Lower leg skin (tissue), 4 donors: Measurements from ENCODE around the gene MLF2. TPM values are rescaled to one million over a fixed set of nuclear protein-coding genes. Genes with fewer than 3 reads are reported as not detected.

Source experiments
- DNase-seq, 2 donors: peaks; one replicate each; pipeline ENCODE4 v3.0.0-alpha.2; 2019; ENCODE audit warnings: low spot score in 2 of 2
- H3K4me3 ChIP-seq: fragments of 200-600 bp; sonication (generic); 2 replicates; pipeline ENCODE4 v1.5.1; 2017; ENCODE audit warnings: mild to moderate bottlenecking, low read depth; ENCODE audit not compliant: poor library complexity, severe bottlenecking
- POLR2A ChIP-seq, 2 donors: fragments of 450-650 bp; IDR thresholded peaks; one replicate each; pipeline ENCODE4 v1.6.1; 2016 to 2017; ENCODE audit warnings: antibody characterized with exemption in 2 of 2, mild to moderate bottlenecking in 1 of 2, moderate library complexity in 1 of 2
- WGBS, 2 donors: methylation state at CpG; one replicate each; pipeline ENCODE4 v1.1.5; 2018; 5-methylcytosine and 5-hydroxymethylcytosine counted together
- intact Hi-C: fragments of 100-400 bp; cut with DNase I; formaldehyde crosslinking; loops from one replicate; pipeline ENCODE4 v1.15.0; 2023; ENCODE audit warnings: low total_unique reads
- total RNA-seq, 4 donors: library from RNA; depleted of rRNA; stranded (reverse); fragments of >200 nt; gene quantifications; one replicate each; pipeline ENCODE4 v1.1.0, GENCODE V29; 2016
- TF ChIP-seq, protein P1 (sequence below), 3 donors: fragments of 450-650 bp; IDR thresholded peaks; one replicate each; pipeline ENCODE4 v1.5.1; 2016; ENCODE audit warnings: antibody characterized with exemption in 3 of 3, mild to moderate bottlenecking in 3 of 3, moderate library complexity in 2 of 3

The MLF2 gene, protein sequence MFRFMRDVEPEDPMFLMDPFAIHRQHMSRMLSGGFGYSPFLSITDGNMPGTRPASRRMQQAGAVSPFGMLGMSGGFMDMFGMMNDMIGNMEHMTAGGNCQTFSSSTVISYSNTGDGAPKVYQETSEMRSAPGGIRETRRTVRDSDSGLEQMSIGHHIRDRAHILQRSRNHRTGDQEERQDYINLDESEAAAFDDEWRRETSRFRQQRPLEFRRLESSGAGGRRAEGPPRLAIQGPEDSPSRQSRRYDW
- 100 to 1,000 TPM; 140 to 196 (median 175) TPM for total RNA-seq

DNA sequence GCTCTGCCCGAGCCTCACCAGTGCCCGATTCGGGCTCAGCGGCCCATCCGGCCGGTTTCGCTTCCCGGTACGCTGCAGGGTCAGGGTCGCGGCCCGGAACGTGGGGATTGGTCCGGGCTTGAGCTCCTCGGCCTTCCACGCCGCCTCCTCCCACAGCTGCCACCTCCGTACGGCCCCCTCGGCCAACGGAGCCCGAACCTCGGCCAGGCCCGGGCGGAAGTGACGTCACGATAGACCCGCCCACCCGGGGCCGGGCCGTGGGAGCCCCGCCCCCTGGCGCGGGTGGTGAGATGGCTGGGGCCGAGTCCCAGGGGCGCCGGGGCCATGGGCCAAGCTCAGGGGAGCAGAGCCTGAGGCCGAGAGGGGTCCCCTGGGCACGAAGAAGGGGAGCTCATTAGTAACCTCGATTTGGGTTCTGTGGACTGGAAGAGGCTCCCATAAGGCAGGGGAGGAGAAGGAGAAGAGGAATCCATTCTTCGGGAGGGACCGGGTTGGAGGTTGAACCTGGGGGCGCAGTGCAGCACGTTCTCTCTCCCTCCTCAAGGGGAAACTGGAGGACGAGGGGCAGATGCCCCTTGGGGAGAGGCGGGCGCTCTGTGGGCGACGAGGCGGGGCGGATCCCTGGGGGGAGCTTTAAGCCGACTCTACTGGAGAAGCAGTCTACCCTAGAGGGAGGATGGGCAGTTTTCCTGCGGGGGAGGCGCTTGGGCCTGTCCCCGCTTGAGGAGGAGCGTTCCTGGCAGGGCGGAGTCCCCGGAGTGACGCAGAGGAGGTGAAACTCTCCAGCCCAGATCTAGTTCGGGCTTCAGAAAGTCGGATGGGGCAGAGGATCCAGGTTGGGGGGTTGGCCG, at the start of gene MLF2:
Gene MLF2, minus strand, starts transcription at position 221 of the 851 bp plus-strand sequence. CDS start 807 bp downstream, outside the sequence.
- TF ChIP-seq, protein P1, sequence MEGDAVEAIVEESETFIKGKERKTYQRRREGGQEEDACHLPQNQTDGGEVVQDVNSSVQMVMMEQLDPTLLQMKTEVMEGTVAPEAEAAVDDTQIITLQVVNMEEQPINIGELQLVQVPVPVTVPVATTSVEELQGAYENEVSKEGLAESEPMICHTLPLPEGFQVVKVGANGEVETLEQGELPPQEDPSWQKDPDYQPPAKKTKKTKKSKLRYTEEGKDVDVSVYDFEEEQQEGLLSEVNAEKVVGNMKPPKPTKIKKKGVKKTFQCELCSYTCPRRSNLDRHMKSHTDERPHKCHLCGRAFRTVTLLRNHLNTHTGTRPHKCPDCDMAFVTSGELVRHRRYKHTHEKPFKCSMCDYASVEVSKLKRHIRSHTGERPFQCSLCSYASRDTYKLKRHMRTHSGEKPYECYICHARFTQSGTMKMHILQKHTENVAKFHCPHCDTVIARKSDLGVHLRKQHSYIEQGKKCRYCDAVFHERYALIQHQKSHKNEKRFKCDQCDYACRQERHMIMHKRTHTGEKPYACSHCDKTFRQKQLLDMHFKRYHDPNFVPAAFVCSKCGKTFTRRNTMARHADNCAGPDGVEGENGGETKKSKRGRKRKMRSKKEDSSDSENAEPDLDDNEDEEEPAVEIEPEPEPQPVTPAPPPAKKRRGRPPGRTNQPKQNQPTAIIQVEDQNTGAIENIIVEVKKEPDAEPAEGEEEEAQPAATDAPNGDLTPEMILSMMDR (IDR thresholded peaks at IDR 0.05), result peak in 1 of 3 donors; percentile 61
- peak in 1 of 2 donors; percentile 91 for TF ChIP-seq POLR2A (IDR thresholded peaks at IDR 0.05)
- intact Hi-C loops, result no loop called here
- WGBS, 2 donors, result 0 to 1% methylated on average over 27 to 54 of the region's 62 CpGs
- H3K4me3 ChIP-seq, result peak within 1 kb of the TSS; percentile 81
- DNase-seq, result peak; percentile 99 to 100

DNA sequence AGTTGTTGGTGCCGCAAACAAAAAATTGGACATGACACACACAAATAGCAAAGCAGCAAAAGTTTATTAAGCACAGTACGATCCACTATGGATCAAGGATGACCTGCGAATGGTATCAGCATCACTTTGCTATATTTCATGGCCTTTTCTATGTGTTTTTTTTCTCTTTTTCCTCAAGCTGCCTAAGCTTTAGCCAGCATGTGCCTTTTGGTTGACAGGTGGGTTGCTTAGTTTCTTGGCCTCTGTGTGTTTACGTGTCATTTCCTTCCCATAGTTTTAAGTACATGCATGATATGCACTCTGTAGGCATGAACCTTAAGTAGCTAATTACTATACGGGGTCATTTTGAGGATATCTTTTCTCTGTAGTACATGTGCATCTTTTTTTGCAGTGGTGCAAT, 46.2 kb upstream of the MLF2 start:
- intact Hi-C loops, result no loop called here
- no peak overlapping the region for H3K4me3 ChIP-seq
- no peak for DNase-seq
- 92 to 94% methylated on average over 5 of the region's 5 CpGs for WGBS, 2 donors
- TF ChIP-seq, protein P1 (IDR thresholded peaks at IDR 0.05), result no peak
- TF ChIP-seq POLR2A (IDR thresholded peaks at IDR 0.05), result no peak

DNA sequence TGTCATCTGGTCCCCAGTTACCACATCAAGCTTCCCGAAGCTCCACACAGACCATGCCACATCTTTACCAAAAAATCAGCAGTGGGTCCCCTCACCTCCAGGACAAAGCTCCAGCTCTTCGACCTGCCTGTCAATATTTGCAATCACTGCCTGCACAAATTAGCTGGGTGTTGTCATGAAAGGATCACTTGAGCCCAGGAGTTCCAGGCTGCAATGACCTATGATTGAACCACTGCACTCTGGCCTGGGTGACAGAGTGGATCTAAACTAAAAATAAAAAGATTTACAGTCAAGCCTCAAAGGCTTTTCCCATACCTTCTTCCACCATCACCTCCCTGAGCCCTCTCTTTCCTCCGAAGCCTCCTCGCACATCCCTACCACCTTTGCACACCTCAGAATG, 43.6 kb upstream of the MLF2 start:
- no peak for DNase-seq
- WGBS, 2 donors, result 93 to 94% methylated on average over 4 of the region's 4 CpGs
- intact Hi-C loops, result no loop called here
- no peak overlapping the region for H3K4me3 ChIP-seq
- no peak for TF ChIP-seq POLR2A (IDR thresholded peaks at IDR 0.05)
- TF ChIP-seq, protein P1 (IDR thresholded peaks at IDR 0.05), result no peak

DNA sequence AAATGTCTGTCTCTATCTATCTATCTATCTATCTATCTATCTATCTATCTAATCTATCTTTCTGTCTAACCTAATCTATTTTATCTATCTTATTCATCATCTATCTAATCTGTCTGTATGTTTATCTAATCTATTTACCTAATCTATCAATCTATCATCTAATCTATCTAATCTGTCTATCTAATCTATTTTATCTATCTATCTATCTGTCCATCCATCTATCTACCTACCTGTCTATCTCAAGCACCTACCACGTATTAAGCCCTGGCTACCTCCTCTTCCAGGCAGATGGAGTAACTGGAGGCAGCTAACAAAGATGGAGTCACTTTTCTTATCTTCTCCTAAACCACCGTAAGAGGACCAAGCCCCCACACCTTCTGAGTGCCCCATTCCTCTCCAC, 42.1 kb upstream of the MLF2 start:
- TF ChIP-seq, protein P1 (IDR thresholded peaks at IDR 0.05), result no peak
- TF ChIP-seq POLR2A (IDR thresholded peaks at IDR 0.05), result no peak
- no peak for DNase-seq
- intact Hi-C loops, result no loop called here

DNA sequence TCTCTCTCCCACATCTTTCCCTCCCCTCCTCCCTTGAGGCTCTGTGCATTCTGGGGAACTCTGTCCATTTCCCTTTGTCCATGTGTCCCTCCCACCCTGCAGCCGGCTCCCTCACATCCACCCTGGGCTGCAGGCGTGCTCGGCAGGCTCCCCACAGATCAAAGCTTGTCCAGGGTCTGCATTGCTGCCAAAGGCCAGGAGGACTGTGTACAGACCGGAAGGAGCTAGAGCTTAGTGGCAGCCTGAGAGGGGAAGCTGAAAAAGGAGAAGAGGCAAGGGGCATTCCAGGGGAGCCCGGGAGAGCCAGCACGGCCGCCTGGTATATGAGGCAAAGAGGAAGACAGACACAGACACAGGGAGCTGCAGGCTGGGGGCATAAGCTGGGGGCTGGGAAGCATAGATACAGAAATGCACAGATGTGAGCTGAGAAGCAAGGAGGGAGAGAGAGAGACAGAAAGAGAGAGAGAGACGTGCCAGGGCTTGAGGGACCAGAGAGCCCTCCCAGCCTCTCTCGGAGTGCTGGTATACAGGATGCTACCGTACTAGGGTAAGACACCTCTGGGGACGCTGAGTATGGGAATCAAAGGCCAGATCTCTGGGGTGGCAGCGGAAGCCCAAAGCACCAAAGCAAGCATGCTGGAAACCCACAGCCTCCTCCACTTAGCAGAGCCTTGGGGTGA, 39.7 kb upstream of the MLF2 start:
- no peak for DNase-seq
- intact Hi-C loops, result no loop called here
- TF ChIP-seq POLR2A (IDR thresholded peaks at IDR 0.05), result no peak
- TF ChIP-seq, protein P1 (IDR thresholded peaks at IDR 0.05), result no peak
- no peak overlapping the region for H3K4me3 ChIP-seq
- WGBS, 2 donors, result 36 to 41% methylated on average over 12 of the region's 12 CpGs

More for the DNA sequence above, 42.1 kb upstream of the MLF2 start:
- H3K4me3 ChIP-seq, result no peak overlapping the region
- 70 to 82% methylated on average over 2 of the region's 2 CpGs for WGBS, 2 donors
